Activated CD4-positive, alpha-beta memory T cell treated with anti-CD3 and anti-CD28 coated beads, Interleukin-2, amount 10 ng/mL, durations not matched to agents 7 days and 5 days (primary cell): ENCODE results near the gene TNFRSF4. TPM values are rescaled to one million over a fixed set of nuclear protein-coding genes. Genes with fewer than 3 reads are reported as not detected.

Experiments used
- CTCF ChIA-PET: fragments of 350-600 bp; sonication (Branson Sonifier 250); formaldehyde crosslinking; loops from one replicate; lab custom pipeline; 2021; ENCODE audit warnings: antibody characterized with exemption, inconsistent platforms; lab: Charles Lee
- POLR2A ChIA-PET: fragments of 350-600 bp; sonication (Branson Sonifier 250); formaldehyde crosslinking; loops from one replicate; lab custom pipeline; 2021; ENCODE audit warnings: antibody characterized with exemption; lab: Charles Lee
- DNase-seq: peaks from one replicate; pipeline ENCODE4 v3.0.0-alpha.2; 2020
- H3K27ac Mint-ChIP-seq: one replicate; pipeline ENCODE4 v1.8.0; 2021; ENCODE audit warnings: mild to moderate bottlenecking, mixed read lengths
- H3K27me3 Mint-ChIP-seq: one replicate; pipeline ENCODE4 v1.8.0; 2021; ENCODE audit warnings: mixed read lengths
- H3K36me3 Mint-ChIP-seq: one replicate; pipeline ENCODE4 v1.8.0; 2021; ENCODE audit warnings: low read depth, mixed read lengths
- H3K4me1 Mint-ChIP-seq: one replicate; pipeline ENCODE4 v1.8.0; 2021; ENCODE audit warnings: mixed read lengths
- H3K4me3 Mint-ChIP-seq: one replicate; pipeline ENCODE4 v1.8.0; 2021; ENCODE audit warnings: mild to moderate bottlenecking, mixed read lengths
- H3K9me3 Mint-ChIP-seq: one replicate; pipeline ENCODE4 v1.8.0; 2021; ENCODE audit warnings: mixed read lengths
- total RNA-seq, 2 experiments: library from RNA; stranded (reverse); gene quantifications; one replicate each; pipeline ENCODE4 v1.2.3, GENCODE V29; 2021

TNFRSF4 gene
- total RNA-seq, 2 experiments from 2014 or later, result 237 to 243 TPM

- Mint-ChIP-seq H3K4me3 (no peak overlapping the region), H3K4me1 (peaks cover 6% of the 10 kb centered on the region), H3K27me3 (peaks cover 4% of the 10 kb centered on the region), H3K27ac (no peak overlapping the region), H3K9me3 (no peaks in the 10 kb centered on the region), H3K36me3 (no peaks in the 10 kb centered on the region)
- ChIA-PET POLR2A (no interaction called here), CTCF (no interaction called here)
- DNase-seq, result no peak
Measured at GRCh38 chr1:1183833-1184775, 29.8 kb downstream of the TNFRSF4 start.

- POLR2A ChIA-PET, result no interaction called here
- Mint-ChIP-seq H3K4me3 (no peak overlapping the region), H3K27ac (no peak overlapping the region), H3K9me3 (no peaks in the 10 kb centered on the region), H3K36me3 (no peaks in the 10 kb centered on the region), H3K27me3 (no peaks in the 10 kb centered on the region), H3K4me1 (peaks cover 6% of the 10 kb centered on the region)
- CTCF ChIA-PET, result no interaction called here
- no peak for DNase-seq
Measured at GRCh38 chr1:1183221-1183747, 30.7 kb downstream of the TNFRSF4 start.

GRCh38 chr1:1182491-1183220 lies 31.3 kb downstream of the TNFRSF4 start:
- Mint-ChIP-seq H3K4me3 (no peak overlapping the region), H3K36me3 (no peaks in the 10 kb centered on the region), H3K4me1 (peaks cover 6% of the 10 kb centered on the region), H3K9me3 (no peaks in the 10 kb centered on the region), H3K27ac (no peak overlapping the region), H3K27me3 (no peaks in the 10 kb centered on the region)
- DNase-seq, result no peak
- CTCF ChIA-PET, result no interaction called here
- POLR2A ChIA-PET, result no interaction called here

GRCh38 chr1:1181938-1182410 lies 32.0 kb downstream of the TNFRSF4 start:
- ChIA-PET POLR2A (no interaction called here), CTCF (no interaction called here)

GRCh38 chr1:1181129-1181937 lies 32.6 kb downstream of the TNFRSF4 start:
- Mint-ChIP-seq H3K36me3 (no peaks in the 10 kb centered on the region), H3K27me3 (peaks cover 5% of the 10 kb centered on the region), H3K4me3 (no peak overlapping the region), H3K9me3 (no peaks in the 10 kb centered on the region), H3K4me1 (peaks cover 6% of the 10 kb centered on the region), H3K27ac (no peak overlapping the region)
- no peak for DNase-seq
- ChIA-PET CTCF (no interaction called here), POLR2A (no interaction called here)

More at GRCh38 chr1:1181938-1182410, 32.0 kb downstream of the TNFRSF4 start:
- DNase-seq, result no peak
- no peaks in the 10 kb centered on the region for H3K9me3 Mint-ChIP-seq
- peaks cover 2% of the 10 kb centered on the region for H3K27me3 Mint-ChIP-seq
- H3K4me3 Mint-ChIP-seq, result no peak overlapping the region
- no peak overlapping the region for H3K27ac Mint-ChIP-seq
- peaks cover 6% of the 10 kb centered on the region for H3K4me1 Mint-ChIP-seq
- no peaks in the 10 kb centered on the region for H3K36me3 Mint-ChIP-seq

DNA sequence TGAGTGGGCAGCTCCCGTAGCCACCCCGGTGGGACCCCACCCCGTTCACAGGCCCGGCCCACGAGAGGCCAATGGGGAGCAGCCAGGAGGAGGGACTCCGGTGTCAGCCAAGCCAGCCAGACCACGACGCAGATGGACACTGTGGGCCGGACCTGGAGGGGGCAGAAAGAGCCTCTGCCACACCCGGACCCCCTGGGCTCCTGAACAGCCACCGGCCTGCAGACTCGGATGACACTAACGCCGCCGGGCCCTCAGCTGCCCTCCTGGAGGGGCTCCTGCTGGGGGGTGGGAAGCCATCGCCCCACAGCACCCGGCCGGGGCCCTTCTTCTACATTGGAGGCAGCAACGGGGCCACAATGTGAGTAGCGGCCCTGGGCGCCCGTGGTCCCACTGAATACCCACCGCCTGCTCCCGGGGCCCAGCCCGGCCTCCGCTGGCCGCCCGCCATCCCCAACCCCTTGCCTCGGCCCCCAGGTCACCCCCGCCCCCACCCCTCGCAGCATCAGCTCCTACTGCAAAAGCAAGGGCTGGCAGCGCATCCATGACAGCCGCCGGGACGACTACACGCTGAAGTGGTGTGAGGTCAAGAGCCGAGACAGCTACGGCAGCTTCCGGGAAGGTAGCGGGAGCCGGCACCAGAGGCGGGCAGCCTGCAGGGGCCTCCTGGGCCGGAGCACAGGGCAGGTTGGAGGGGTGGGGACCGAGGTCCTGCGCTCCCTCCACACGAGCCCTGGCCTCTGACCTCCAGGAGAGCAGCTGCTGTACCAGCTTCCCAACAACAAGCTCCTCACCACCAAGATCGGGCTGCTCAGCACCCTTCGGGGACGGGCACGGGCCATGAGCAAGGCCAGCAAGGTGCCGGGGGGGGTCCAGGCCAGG lies 33.7 kb downstream of the TNFRSF4 start:
- no peaks in the 10 kb centered on the region for H3K36me3 Mint-ChIP-seq
- ChIA-PET POLR2A (no interaction called here), CTCF (no interaction called here)
- no peak overlapping the region for H3K27ac Mint-ChIP-seq
- H3K9me3 Mint-ChIP-seq, result no peaks in the 10 kb centered on the region
- no peak for DNase-seq
- peaks cover 9% of the 10 kb centered on the region for H3K4me1 Mint-ChIP-seq
- H3K4me3 Mint-ChIP-seq, result no peak overlapping the region
- peaks cover 8% of the 10 kb centered on the region for H3K27me3 Mint-ChIP-seq

DNA sequence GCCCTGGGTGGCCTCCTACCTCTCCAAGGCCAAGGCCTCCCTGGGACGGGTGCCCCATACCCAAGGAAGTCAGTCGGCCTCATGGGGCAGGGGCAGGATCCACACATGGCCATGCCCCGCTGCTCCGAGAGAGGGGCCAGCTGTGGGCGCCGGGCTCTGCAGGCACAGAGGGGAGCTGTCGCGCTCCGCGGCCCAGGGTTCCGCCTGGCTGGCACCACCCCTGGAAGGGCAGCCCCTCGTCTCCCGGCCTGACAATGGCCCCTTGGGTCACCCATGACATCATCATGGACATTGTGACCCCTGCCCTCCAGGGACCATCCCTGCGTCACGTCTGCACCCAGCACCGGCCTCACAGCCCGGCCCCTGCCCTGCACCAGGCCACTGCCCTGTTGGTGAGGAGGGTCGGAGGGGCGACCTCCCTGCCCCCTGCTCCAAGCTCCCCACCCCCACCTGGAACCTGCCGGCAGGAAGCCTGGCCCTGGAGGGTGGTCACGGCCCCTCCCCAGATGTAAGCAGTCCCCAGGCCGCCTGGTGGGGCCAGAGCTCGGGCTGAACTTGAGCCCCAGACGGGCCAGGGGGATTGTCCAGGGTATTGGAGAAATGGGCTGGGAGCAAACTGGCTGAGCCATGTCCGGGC lies 34.5 kb downstream of the TNFRSF4 start:
- H3K27me3 Mint-ChIP-seq, result peaks cover 8% of the 10 kb centered on the region
- no peaks in the 10 kb centered on the region for H3K9me3 Mint-ChIP-seq
- ChIA-PET CTCF (no interaction called here), POLR2A (no interaction called here)
- no peak overlapping the region for H3K4me3 Mint-ChIP-seq
- no peak overlapping the region for H3K27ac Mint-ChIP-seq
- no peaks in the 10 kb centered on the region for H3K36me3 Mint-ChIP-seq
- peaks cover 12% of the 10 kb centered on the region for H3K4me1 Mint-ChIP-seq
- DNase-seq, result no peak

- DNase-seq, result no peak
- H3K4me1 Mint-ChIP-seq, result peaks cover 14% of the 10 kb centered on the region
- no peak overlapping the region for H3K4me3 Mint-ChIP-seq
- POLR2A ChIA-PET, result no interaction called here
- peaks cover 8% of the 10 kb centered on the region for H3K27me3 Mint-ChIP-seq
- no peak overlapping the region for H3K27ac Mint-ChIP-seq
- no peaks in the 10 kb centered on the region for H3K36me3 Mint-ChIP-seq
- H3K9me3 Mint-ChIP-seq, result no peaks in the 10 kb centered on the region
- CTCF ChIA-PET, result no interaction called here
Measured at GRCh38 chr1:1178794-1179331, 35.1 kb downstream of the TNFRSF4 start.

GRCh38 chr1:1177452-1178206 lies 36.3 kb downstream of the TNFRSF4 start:
- Mint-ChIP-seq H3K4me3 (no peak overlapping the region), H3K36me3 (no peaks in the 10 kb centered on the region), H3K4me1 (peaks cover 21% of the 10 kb centered on the region), H3K27me3 (peaks cover 8% of the 10 kb centered on the region), H3K27ac (no peak overlapping the region), H3K9me3 (no peaks in the 10 kb centered on the region)
- CTCF ChIA-PET, result no interaction called here
- POLR2A ChIA-PET, result no interaction called here
- DNase-seq, result no peak

DNA sequence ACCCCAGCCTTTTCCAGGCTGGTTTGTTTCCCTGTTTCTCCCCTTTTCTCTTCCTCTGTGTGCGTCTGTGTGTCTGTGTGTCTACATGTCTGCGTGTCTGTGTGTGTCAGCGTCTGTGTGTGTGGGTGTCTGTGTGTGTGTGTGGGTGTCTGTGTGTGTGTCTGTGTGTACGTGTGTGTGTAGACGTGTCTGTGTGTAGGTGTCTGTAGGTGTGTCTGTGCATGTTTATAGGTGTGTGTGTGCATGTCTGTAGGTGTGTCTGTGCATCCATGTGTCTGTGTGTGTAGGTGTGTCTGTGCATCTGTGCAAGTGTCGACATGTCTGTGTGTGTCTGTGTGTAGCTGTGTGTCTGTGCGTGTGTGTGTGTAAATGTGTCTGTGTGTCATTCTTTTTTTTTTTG lies 37.0 kb downstream of the TNFRSF4 start:
- H3K36me3 Mint-ChIP-seq, result no peaks in the 10 kb centered on the region
- H3K4me3 Mint-ChIP-seq, result no peak overlapping the region
- H3K27ac Mint-ChIP-seq, result no peak overlapping the region
- H3K4me1 Mint-ChIP-seq, result peaks cover 21% of the 10 kb centered on the region
- CTCF ChIA-PET, result no interaction called here
- H3K9me3 Mint-ChIP-seq, result no peaks in the 10 kb centered on the region
- POLR2A ChIA-PET, result no interaction called here
- no peak for DNase-seq
- H3K27me3 Mint-ChIP-seq, result peaks cover 8% of the 10 kb centered on the region
